Ovary (tissue), 3 donors: ENCODE data around the gene TUBB2A.
"Not testable (repeated sequence)": the region's sequence is repeated elsewhere in the genome, so short reads cannot be mapped to it uniquely, and the experiment has no call there.

Experiments
- CTCF ChIP-seq, 3 donors: fragments of 450-650 bp in 2 of 3; fragments of 200-600 bp in 1 of 3; IDR thresholded peaks; one replicate each; pipeline versions ENCODE4 v1.5.1 to v1.8.0; 2016 to 2022; ENCODE audit warnings: antibody characterized with exemption in 3 of 3, mild to moderate bottlenecking in 1 of 3
- POLR2A ChIP-seq: fragments of 450-650 bp; IDR thresholded peaks from one replicate; pipeline ENCODE4 v1.6.1; 2017; ENCODE audit warnings: antibody characterized with exemption, mild to moderate bottlenecking, moderate library complexity
- donor health status: DM: no; HTN: no; CAD: no.

GRCh38 chr6:3166535-3167225 lies 9.3 kb upstream of the TUBB2A start:
- not testable (repeated sequence) for TF ChIP-seq CTCF (IDR thresholded peaks at IDR 0.05); POLR2A
